Esophagus muscularis mucosa (tissue), 4 donors: ENCODE measurements around the gene GRID1.

ENCODE experiments used
- CTCF ChIP-seq, 3 experiments: fragments of 200-600 bp in 2 of 3; fragments of 450-650 bp in 1 of 3; sonication (generic) in 2 of 3; IDR thresholded peaks; one replicate each; pipeline ENCODE4 v1.5.1; 2017 to 2019; ENCODE audit warnings: antibody characterized with exemption in 3 of 3, mild to moderate bottlenecking in 2 of 3, moderate library complexity in 1 of 3
- EP300 ChIP-seq: sonication (generic); formaldehyde crosslinking; IDR thresholded peaks from one replicate; pipeline ENCODE4 v1.6.1; 2017; ENCODE audit warnings: antibody characterized with exemption
- POLR2A ChIP-seq: fragments of 450-650 bp; IDR thresholded peaks from one replicate; pipeline ENCODE4 v1.6.1; 2017; ENCODE audit warnings: antibody characterized with exemption, moderate library complexity, mild to moderate bottlenecking, low read depth
- POLR2AphosphoS5 ChIP-seq, 2 donors: sonication (generic); formaldehyde crosslinking; IDR thresholded peaks; one replicate each; pipeline ENCODE4 v1.6.1; 2017; ENCODE audit warnings: antibody characterized with exemption in 2 of 2

GRCh38 chr10:85916286-85916685 lies 450.3 kb downstream of the GRID1 start:
- no peak for TF ChIP-seq CTCF (IDR thresholded peaks at IDR 0.05)
- TF ChIP-seq POLR2A, result no peak
- no peak for TF ChIP-seq POLR2AphosphoS5 (IDR thresholded peaks at IDR 0.05)
- no peak for TF ChIP-seq EP300
